OCI-LY1 (cell line): ENCODE data around the gene SFTPB.

Experiments
- EZH2 ChIP-seq: fragments of 200-600 bp; sonication (generic), shearing (Covaris generic); IDR thresholded peaks from 2 replicates; pipeline ENCODE4 v1.8.0; 2017; ENCODE audit warnings: borderline replicate concordance, mixed run types, mild to moderate bottlenecking, antibody characterized with exemption, low read length, moderate library complexity, mixed read lengths
- TF ChIP-seq, protein P1 (sequence below): fragments of 200-600 bp; sonication (generic), shearing (Covaris generic); IDR thresholded peaks from 2 replicates; pipeline ENCODE4 v1.5.1; 2017; ENCODE audit warnings: mild to moderate bottlenecking, antibody characterized with exemption, low read length, moderate library complexity, mixed read lengths

DNA sequence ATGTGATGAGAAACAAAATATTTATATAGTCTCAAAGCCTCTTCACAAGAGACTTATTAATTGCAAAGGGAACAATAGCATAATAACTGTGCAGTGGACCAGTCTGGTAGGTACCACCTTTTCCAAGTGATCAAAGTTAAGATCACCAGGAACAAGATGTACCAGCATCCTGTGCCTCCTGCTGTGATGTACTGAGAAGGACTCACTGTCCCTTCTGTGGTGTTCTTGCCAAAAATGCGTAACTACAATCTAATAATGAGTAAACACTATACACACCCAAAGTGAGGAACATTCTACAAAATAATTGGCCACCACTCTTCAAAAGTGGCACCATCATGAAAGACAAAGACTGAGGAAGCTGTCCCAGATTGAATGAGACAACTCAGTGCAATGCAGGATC, 40.6 kb upstream of the SFTPB start:
- TF ChIP-seq, protein P1, sequence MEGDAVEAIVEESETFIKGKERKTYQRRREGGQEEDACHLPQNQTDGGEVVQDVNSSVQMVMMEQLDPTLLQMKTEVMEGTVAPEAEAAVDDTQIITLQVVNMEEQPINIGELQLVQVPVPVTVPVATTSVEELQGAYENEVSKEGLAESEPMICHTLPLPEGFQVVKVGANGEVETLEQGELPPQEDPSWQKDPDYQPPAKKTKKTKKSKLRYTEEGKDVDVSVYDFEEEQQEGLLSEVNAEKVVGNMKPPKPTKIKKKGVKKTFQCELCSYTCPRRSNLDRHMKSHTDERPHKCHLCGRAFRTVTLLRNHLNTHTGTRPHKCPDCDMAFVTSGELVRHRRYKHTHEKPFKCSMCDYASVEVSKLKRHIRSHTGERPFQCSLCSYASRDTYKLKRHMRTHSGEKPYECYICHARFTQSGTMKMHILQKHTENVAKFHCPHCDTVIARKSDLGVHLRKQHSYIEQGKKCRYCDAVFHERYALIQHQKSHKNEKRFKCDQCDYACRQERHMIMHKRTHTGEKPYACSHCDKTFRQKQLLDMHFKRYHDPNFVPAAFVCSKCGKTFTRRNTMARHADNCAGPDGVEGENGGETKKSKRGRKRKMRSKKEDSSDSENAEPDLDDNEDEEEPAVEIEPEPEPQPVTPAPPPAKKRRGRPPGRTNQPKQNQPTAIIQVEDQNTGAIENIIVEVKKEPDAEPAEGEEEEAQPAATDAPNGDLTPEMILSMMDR = no peak
- no peak for TF ChIP-seq EZH2
